NT2/D1 (cell line): ENCODE results near the gene VPS37C.

ENCODE experiments used
- SUZ12 ChIP-seq: IDR thresholded peaks from 2 replicates; pipeline ENCODE4 v1.6.1; 2011; ENCODE audit not compliant: insufficient read length, insufficient read depth; ENCODE audit errors: extremely low read depth
- YY1 ChIP-seq: IDR thresholded peaks from 2 replicates; pipeline ENCODE4 v1.6.1; 2011; ENCODE audit not compliant: insufficient read length, insufficient read depth

- no peak for TF ChIP-seq SUZ12
- TF ChIP-seq YY1, result no peak
Measured at GRCh38 chr11:61107888-61108287, 53.3 kb downstream of the VPS37C start.
